ENCODE data around the gene LCP2.

DNA sequence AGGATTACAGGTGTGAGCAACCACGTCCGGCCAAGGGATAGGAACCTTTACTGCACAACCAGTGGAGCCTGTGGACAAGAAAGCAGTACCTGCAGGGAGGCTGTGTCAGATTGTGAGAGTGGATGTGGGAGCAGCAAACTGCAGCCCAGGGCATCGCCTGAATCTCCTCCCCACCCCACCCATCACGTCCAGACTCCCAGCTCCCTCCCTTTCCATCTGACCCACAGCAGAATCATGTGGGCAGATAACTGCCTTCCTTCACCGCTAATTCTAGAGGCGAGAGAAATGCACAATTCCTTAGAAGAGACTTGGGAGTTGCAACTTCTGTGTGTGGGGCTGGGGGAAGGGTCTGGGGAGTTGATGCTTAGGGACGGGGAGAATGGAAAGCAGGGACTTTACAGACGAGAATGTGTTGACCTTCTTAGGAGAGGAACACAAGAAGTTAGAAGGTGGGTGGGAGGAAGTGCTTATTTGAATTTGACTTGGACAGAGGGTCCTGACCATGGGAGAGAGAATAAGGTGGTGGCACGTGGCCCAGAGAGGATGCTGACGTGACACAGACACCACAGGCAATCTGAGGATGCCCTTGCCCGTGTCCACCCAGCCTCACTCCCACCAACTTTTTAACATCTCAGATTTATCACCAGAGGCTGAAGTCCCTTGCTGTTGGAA lies 4.5 kb upstream of the LCP2 start:
- TF ChIP-seq, protein P1, sequence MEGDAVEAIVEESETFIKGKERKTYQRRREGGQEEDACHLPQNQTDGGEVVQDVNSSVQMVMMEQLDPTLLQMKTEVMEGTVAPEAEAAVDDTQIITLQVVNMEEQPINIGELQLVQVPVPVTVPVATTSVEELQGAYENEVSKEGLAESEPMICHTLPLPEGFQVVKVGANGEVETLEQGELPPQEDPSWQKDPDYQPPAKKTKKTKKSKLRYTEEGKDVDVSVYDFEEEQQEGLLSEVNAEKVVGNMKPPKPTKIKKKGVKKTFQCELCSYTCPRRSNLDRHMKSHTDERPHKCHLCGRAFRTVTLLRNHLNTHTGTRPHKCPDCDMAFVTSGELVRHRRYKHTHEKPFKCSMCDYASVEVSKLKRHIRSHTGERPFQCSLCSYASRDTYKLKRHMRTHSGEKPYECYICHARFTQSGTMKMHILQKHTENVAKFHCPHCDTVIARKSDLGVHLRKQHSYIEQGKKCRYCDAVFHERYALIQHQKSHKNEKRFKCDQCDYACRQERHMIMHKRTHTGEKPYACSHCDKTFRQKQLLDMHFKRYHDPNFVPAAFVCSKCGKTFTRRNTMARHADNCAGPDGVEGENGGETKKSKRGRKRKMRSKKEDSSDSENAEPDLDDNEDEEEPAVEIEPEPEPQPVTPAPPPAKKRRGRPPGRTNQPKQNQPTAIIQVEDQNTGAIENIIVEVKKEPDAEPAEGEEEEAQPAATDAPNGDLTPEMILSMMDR (IDR thresholded peaks at IDR 0.05): no peak
- no peak for TF ChIP-seq POLR2A (IDR thresholded peaks at IDR 0.05)
